Renal cortical epithelial cell (primary cell): ENCODE measurements around the gene SRL. TPM values are rescaled to one million over a fixed set of nuclear protein-coding genes. Genes with fewer than 3 reads are reported as not detected.

ENCODE experiments used
- DNase-seq: peaks from one replicate; pipeline ENCODE4 v3.0.0-alpha.2; 2011; ENCODE audit warnings: low read depth
- total RNA-seq: library from RNA; depleted of rRNA; stranded (reverse); fragments of >200 nt; gene quantifications from 2 replicates; pipeline ENCODE4 v1.2.3, GENCODE V29; 2014

SRL gene
- total RNA-seq, result 0.20 TPM in 1 of 2 replicates, not detected in the other

GRCh38 chr16:4241928-4242283 lies at the start of gene SRL:
Gene SRL (minus strand): TSS chr16:4242080. CDS start chr16:4242067, 13 bp downstream.
- no peak for DNase-seq

DNA sequence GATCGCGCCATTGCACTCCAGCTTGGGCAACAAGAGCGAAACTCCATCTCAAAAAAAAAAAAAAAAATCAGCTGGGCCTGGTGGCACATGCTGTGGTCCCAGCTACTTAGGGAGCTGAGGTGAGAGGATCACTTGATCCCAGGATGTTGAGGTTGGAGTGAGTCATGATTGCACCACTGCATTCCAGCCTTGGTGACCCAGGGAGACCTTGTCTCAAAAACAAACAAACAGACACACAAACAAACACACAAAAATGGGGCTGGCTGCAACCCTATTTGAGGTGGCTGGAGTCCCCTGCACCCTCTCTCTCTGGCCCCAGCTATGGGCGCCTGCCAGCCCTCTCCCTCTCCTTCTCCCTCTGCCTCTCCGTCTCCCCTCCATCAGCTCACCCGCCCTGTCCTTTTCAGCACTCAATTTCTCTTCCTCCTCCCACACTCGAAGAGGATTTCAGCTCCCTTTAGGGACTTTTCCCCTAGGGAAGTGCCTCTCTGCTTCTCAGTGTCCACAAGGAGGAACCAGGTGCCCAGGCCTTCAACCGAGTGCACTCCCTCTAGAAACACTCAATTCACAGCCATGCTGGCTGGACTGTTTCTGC lies 48.5 kb upstream of the SRL start:
- peak; percentile 96 for DNase-seq

- peak; percentile 45 for DNase-seq
Observed at GRCh38 chr16:4288148-4288921, 46.5 kb upstream of the SRL start.

DNA sequence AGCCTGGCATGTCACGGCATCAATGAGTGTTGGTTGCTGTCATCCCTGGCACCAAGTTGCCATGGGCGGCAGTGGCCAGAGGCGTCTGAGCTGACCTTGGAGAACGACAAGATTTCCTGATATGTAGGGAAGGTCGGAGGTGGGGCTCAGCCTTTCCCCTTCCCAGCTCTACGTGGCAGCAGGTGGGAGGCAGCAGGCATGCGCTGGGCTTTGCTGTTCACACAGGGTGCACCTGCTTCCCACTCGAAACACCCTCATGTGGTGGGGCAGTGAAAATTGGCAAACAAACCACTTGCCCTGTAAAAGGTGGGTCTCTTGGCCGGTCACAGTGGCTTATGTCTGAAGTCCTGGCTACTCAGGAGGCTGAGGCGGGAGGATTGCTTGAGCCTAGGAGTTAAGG lies 43.3 kb upstream of the SRL start:
- no peak for DNase-seq

DNA sequence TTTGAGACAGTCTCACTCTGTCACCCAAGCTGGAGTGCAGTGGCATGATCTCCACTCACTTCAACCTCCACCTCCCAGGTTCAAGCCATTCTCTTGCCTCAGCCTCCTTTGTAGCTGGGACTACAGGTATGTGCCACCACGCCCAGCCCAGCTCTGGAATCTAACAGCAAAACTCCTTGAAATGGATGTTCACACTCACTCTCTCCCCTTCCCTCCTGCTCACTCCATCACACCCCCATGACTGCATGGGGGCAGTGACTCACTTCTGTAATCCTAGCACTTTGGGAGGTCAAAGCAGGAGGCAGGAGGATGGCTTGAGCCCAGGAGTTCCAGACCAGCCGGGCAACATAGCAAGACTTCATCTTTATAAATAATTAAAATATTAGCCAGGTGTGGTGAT lies 42.1 kb upstream of the SRL start:
- DNase-seq, result peak; percentile 47

- DNase-seq, result no peak
Observed at GRCh38 chr16:4283441-4283840, 41.6 kb upstream of the SRL start.

- no peak for DNase-seq
Observed at GRCh38 chr16:4280625-4281024, 38.7 kb upstream of the SRL start.

DNA sequence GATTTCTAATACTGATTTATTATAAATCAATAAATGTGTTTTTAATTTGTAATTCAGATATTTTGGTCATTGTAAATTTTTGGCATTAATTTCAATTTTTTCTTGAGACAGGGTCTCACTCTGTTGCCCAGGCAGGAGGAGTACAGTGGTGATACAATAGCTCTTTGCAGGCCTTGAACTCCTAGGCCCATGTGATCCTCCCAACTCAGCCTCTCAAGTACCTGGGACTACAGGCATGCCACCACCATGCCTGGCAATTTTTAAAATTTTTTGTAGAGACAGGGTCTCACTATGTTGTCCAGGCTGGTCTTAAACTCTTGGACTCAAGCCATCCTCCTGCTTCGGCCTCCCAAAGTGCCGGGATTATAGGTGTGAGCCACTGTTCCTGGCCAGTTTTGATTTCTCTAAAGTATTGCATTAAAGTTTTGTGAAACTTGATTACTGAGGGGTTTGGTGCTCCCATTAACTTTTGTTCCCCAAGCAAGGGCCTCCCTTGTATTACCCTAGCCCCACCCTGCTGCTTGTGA lies 36.2 kb upstream of the SRL start:
- no peak for DNase-seq

DNA sequence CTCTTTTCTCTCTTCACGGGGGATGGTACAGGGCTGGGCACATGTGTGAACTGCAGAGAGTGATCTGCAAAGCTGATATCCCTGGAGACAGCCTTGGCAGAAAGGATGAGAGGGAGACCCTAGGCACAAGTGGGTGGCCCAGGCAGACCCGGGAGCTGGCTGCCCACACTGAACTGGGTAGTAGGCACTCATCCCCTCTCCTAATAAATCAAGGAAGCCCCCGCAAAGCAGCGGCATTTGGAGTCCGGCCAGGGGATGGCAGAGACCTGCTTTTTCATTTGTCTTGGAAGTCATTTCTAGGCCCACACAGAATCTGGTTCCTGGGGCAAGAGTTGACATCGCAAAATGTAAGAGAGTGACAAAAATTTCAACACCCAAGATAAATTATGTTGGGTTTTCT lies 34.0 kb upstream of the SRL start:
- no peak for DNase-seq

- DNase-seq, result no peak
Observed at GRCh38 chr16:4273858-4274311, 32.0 kb upstream of the SRL start.

DNA sequence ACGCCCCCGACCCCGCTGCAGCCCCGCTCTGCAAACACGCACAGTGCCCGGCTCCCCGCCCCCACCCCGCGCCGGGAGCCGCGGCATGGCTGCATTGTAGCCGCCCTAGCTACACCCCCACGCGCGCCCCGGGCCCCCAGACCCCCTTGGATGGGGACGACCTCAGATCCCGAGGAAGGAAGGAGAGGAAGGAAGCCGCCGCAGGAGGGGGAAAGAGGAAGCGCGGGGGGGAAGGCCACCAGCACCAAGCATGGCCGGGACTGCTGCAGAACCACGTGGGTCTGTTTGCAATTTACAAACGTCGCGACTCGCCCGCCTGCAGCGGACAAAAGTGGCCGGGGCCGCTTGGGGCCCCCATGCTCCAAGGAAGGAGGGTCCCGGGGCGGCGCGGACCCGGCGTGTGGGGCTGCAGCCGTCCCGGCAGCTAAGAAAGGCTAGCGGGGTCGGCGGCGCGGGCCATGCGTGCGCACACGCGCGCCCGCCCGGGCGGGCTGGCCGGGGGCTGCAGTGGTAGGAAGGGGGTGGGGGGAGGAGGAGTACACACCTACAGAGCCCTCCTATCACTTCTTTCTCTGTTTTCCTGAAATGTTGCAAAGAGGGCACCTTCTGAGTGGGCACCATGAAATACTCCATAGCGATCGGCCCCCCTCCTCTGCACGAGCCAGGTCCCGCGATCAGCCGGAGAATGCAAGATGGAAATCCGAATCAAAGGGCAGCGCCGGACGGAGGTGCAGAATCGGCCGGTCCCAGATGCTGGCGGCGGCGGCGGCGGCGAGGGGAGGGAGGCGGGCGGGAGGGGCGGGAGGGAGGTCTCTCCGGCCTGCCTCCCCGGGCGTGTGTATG lies 30.5 kb upstream of the SRL start:
- no peak for DNase-seq

DNA sequence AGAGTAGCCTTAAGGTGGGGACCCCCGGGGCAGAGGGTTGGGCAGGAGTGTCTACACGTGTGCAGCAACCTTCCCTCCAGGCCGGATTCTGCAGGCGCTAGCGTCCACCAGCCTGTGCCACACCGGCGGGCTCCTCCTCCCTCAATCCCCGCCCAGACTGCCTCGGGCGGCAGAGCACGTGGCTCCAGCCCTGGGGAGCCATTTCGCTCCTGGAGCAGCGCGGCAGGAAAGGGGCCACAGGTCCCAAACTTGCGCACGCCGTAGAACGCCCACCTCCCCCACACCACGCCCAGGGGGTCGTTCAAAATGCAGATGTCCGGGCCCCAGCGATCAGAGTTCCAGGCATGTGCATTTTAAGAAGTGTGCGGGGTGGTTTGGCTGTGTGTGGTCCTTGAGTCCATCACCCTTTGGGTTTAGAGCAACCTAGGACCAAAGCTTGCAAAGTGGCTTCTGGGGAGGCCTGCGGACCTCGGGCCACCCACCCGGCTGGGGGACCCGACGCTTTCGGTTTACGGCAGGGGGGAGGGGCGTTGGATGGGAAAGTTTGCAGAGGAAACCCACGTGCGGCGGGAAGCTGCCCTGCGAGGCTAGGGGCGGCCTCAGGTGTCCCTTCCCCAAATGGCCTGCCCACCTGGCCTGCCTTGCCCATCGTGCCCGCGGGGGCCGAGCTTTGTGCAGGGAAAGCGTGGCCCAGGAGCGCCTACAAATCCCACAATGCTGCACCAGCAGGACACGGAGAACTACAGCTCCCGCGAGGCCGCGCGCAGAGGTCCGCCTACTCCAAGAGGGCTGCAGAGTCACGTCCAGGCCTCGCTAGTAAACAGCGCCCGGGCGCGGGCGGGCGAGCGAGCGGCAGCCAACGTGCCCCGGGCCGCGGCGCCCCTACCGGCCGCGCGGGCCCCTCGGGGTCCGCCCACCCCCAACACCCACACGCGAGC lies 29.6 kb upstream of the SRL start:
- DNase-seq, result peak; percentile 82

DNA sequence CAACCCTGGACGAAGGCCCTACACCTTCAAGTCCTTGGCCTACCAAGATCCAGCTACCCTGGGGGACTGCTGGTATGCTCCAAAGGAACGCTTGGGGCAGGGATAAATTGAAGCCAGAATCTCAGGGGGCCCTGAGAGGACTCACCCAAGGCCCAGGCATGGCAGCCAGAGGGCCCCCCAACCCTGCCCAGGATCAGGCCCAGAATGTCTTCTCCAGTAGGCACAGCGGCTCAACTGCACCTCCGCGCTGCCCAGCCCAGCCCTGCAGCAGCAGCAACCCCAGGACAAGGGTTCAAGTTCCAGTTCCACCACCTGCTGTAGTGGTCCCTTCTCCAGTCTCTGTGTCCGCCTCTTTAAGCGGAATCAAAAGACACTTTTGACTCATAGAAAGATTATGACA lies 28.7 kb upstream of the SRL start:
- no peak for DNase-seq

GRCh38 chr16:4270091-4270490 lies 28.2 kb upstream of the SRL start:
- no peak for DNase-seq

- DNase-seq, result no peak
Observed at GRCh38 chr16:4266372-4266771, 24.5 kb upstream of the SRL start.

DNA sequence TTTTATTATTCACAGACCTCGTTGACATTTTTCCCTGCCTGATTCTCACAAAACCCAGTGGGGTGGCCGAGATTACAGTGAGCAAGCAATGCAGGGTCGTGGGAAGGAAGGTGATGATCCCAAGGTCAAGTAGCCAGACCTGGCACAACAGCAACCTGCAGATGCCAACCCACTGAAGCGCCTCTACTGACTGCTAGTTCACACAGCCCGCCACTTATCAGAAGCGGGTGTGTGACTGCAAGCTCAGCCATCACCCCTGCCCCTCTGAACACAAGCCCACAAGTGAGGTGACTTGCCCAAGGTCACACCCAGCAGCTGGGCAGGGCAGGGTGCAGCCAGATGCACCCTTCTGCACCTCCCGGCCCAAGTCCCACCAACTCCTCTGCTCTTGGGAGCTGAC lies 23.8 kb upstream of the SRL start:
- DNase-seq, result no peak

- DNase-seq, result no peak
Observed at GRCh38 chr16:4264546-4264945, 22.7 kb upstream of the SRL start.

DNA sequence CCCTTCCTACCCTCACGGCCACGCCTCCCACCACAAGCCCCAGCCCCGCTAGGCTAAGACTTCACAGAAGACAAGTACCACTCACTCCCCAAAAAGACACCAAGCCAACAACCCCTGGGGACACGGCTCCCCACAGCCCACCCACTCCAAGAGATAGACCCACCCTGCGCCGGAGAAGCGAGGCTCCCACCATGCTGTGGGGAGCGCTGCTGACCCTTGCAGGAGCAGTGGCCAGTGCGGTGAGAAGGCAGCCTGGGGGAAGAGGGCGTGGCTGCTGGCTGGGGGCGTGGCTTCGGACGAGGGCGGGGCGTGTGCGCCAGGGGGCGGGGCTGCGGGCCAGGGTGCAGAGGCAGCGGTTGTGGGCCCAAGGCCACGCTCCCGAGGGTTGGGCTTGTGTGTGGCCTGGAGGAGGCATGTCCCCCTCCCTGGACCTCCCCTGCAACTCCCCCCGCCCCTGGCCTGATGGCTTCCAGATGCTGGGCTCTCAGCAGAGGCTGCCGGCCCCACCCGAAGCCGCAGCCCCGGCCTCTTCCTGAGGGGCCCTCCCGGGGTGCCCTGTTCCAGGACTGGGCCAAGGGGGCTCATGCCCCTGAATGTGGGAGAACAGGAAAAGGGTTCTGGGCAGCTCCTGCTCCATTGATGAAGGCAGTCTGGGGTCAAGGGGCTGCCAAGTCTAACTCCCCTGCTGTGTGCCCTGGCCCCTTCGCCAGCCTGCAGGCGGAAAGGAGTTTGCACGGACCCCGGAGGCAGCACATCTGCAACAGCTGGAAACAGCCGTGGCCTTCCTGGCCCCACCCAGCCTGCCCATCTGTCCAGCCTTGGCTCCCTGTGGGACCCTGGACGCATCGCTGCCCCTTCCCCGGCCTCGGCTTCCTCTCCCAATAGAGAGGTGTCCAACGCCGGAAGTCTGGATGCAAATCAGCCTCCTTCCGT lies 21.9 kb upstream of the SRL start:
- DNase-seq, result no peak

DNA sequence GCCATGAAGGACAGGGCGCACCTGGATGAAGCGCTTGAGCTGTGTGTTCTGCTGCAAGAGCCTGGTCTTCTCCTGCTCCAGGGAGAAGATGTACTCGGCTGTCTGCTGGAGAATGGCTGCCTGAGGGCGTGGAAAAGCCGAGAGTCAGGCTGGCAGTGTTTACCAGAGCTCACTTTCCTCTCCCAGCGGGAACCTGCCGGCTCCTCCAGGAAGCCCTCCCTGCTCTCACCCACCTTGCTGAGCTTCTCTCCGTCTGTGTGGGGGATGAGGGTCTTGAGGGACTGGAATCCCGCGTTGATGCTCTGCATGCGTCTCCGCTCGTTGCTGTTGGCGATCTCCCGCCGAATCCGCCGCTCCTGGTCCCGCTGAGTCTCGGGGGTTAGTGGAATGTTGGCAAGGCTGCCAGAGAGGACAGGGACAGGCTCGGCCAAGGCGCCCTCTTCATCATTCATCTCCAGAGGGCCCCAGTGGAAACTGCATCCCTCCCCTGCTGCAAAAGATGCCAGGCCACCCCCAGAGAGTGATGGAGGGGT lies 20.5 kb upstream of the SRL start:
- DNase-seq, result no peak
